NCI-H460 (cell line): ENCODE measurements around the gene SFRP2. TPM values are rescaled to one million over a fixed set of nuclear protein-coding genes. Genes with fewer than 3 reads are reported as not detected.

ENCODE experiments used
- DNase-seq: peaks from one replicate; pipeline ENCODE4 v3.0.0-alpha.2; 2016; ENCODE audit warnings: low read depth; ENCODE audit errors: extremely low read depth
- total RNA-seq: library from RNA; depleted of rRNA; stranded (reverse); fragments of >200 nt; shearing (Covaris generic); gene quantifications from 2 replicates; pipeline ENCODE4 v1.2.3, GENCODE V29; 2014

The SFRP2 gene
- total RNA-seq, 1 experiment from 2014 or later = not detected

DNA sequence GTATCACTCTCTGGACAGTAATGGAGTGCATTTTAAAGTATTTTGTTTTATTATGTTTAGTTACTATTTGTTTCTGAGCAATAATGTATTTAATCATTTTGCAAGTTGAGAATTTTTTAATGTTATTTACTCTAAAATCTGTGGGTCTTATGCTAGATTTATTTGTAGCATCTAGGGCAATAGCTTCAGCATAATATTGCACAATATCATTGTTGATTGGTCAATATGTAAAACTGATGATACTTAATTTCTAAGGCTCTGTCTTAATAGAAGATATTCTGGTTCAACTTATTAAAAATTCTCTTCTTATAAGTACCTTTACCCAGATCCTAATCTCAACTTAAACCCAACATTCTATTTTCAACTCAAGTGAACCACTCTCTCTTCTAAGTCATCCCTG lies 11.5 kb downstream of the SFRP2 start:
- DNase-seq = no peak

DNA sequence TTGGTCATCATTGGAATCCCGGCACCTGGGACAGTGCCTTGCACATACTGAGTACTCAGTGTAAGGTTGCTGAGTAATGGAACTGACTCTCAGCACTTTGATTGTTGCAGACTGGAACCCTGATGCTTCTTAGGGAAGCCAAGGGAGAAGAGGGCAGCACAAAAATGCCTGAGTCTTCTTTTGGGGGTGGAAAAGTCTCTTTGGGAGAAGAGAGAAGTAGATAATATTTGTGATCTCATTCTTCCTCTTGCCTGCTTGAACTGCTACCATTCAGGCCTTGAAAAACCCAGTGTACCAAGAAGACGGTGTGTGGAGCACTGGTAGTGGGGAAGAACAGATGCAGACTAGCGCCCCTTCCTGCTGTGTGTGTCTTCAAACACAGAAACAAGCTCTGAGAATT lies 12.3 kb downstream of the SFRP2 start:
- no peak for DNase-seq

DNA sequence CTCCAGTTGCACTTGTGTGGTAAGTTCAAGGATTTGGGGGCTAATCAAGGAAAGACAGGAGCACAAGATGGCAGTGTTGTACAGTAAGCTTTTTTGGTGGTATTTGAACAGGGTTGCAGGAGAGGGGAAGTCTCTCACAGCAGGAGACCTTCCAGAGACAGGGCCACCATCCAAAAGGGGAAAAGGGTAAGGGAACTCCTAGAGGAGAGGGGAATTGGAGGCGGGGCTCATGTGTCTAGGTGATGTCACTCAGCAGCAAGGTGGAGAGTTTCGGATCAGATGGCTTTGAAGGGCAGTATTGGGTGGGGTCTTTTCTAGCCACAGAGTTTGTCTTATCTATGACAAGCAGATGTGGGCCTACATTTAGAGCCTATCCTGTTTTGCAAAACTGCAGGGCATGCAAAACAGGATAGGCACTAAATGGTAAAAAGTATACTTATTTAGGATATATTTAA lies 15.6 kb downstream of the SFRP2 start:
- DNase-seq = no peak

DNA sequence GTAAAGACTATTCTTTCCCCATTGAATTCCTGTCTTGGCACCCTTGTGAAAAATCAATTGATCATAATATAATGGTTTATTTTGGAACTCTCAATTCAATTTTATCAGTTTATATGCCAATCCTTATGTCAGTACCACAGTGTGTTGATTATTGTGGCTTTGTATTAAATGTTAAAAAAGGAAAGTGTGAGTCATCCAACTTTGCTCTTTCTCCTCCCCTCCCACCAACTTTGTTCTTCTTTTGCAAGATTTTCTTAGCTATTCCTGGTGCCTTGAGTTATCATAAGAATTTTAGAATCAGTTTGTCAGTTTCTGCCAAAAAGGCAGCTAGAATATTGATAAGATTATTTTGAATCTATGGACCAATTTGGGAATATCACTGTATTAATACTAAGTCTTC lies 17.8 kb downstream of the SFRP2 start:
- DNase-seq = no peak

DNA sequence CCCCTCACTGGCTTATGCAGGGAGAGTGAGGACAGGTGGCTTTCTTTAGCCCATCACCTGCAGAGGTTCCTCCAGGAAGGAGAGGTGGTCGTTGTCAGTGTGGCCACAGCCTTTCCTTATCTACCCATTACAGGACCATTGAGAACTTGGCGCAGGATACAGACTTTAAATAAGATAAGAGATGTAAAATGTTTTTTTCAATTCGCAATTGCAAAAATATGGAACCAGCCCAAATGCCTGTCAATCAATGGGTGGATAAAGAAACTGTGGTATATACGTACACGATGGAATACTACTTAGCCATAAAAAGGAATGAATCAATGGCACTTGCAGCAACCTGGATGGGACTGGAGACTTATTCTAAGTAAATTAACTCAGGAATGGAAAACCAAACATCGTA lies 22.1 kb downstream of the SFRP2 start:
- no peak for DNase-seq

DNA sequence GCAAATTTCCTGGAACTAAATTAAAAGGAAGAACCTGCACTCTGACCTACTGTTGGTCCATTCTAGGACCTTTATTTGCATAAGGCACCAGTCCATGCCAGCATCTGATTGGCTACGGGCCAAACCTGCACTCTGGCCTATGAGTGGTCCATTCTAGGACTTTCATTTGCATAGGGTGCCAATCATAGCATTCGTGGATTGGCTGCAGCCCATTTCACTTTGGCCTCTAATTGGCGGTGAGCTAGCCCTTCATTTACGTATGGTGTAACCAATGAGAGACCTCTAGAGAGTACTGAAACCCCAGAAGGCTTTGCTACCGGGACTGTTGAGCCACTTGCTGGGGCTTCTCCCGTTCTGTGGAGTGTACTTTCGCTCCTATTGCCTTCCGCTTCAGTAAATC lies 23.0 kb downstream of the SFRP2 start:
- DNase-seq = no peak

DNA sequence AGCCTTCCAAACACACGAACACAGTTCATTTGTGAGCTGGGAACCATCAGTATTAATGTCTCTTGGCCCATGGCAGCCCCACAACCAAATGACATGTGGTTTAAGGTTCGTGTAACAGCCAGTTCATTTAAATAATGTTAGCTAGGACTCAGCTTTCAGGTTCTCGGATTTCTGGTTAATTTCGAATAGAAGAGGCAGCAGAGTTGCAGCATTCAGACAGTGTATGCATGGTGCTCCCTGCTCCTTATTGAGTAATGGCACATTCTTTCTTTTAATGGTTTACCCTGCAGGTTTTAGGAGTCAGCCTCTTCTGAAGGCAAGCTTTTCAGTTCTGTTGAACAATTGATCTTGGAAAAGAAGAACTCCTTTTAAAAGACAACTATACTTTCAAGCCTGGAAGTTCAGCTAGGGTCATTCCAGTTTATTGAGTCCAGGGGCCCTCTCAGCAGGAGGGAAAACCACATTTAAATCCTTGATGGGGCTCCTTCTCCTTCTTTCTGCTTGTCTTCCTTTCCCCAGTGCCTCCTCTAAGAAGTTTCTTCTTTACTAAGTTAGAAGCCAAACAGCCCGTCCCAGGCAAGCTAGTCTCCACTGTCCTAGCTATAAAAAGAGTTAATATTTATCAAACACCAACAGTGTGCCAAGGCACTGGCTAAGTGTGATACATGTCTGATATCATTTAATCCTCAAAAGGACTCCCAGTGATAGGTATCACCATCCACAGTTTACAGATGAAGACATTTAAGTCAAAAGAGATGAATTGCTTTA lies 24.1 kb downstream of the SFRP2 start:
- no peak for DNase-seq

DNA sequence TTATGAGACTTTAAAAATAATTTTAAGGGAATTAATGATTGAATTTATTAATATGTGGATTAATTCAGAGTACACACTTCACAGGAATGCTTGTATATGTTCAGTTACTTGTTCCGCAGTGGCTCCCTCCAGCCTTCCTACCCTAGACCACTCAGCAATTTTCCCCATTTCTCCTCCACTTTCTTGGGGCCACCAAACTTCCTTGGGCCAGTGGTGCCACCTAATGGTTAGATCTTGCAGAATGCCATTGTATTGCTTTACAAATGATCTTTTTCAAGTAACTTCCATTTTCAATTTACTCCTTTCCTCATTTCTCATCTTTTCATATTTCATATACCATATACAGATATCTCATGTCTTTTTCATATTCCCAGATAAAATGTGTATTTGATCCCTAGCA lies 25.5 kb downstream of the SFRP2 start:
- DNase-seq = no peak

DNA sequence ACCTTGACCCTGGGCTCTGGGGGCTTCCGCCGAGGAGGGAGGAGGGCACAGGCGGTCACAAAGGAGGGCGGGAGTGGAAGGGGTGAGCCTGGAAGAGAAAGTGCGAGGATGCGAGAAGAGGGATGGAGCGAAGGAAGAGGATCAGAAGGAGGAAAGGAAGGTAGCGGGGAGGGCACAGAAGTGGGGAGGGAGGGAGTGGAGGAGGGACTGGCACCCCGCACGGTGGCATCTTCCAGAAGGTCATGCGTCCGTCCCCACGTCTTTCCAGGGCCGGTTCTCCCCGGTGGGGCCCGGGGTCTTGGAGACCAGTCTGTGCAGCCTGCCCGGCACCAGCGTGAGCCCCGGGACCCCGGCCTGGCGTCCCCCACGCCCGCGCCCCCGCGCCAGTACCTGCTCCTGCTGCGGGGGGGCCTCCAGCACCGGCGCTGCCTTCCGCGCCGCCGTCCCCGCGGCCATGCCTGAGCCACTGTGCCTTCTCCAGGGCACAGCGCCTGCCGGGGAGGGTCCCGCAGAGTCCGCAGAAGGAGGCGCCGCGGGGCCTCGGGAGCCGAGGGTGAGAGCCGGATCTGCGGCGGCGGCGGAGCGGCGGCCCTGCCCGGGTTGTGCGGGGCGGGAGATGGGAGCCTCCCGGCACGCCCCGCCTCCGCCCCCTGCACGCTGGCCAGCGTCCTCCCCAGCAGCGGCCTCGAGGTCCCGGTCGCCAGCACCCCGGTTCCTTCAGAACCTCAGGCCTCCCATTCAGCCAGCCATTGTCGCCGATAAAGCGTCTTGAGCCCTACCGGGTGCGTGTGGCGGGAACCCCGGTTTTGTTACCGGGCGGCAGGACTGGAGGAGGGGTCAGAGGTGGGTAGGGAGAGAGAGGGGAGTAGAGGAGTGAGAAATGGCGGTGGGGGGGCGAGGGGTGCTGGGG lies 29.2 kb downstream of the SFRP2 start, which contains the start of gene RNF175:
Gene RNF175 (minus strand): TSS at position 618 of the 910 bp plus-strand sequence. CDS start 162 bp downstream, at position 456.
- no peak for DNase-seq

DNA sequence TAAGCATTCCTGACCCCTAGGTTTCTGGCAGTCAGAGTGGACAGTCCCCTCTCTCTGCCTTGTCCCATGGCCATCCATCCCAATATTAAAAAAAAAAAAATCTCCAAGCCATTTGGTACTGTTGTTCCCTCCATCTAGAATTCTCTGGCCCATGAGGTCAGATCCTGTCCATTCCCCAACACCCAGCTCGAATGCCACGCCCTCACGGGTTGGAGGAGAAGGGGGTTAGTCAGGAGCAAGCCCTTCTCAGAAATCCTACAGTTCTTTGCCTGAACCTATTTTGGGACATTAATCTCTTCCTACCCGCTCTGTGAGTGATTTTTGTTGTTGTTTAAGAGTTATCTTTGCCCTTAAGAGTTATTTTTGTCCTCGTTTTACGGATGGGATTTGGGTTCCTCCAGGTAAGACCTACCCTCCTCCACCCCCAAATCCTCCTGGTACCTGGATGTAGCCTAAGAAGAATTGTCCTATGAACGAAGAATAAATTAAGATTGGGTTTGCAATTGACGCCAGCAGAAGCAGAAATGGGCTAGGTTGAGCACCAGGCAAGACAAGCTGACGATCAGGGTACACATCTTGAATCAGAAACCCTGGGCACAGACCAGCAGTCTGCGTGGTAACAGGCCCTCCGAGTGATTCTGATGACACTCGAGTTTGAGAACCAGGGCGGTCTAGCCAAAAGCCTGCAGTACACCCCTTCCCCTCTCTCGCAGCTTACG lies 30.0 kb downstream of the SFRP2 start:
- no peak for DNase-seq

DNA sequence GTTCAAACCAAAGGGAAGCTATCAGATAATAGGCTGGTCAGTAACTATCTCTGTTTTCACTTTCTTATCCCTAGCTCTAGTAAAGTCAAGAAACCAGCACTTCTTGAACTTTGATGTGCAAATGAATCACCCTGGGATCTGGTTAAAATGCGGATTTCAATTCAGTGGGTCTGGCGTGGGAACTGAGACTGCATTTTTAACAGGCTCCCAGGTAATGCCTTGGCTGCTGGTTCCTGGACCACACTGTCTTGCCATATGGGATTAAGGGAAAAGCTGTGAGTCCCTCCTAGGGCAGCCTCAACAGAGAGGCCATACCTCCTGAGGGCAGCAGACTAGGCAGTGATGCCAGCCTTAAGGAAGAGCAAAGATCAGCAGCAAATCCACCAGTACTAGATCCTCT lies 30.7 kb downstream of the SFRP2 start:
- DNase-seq = no peak

DNA sequence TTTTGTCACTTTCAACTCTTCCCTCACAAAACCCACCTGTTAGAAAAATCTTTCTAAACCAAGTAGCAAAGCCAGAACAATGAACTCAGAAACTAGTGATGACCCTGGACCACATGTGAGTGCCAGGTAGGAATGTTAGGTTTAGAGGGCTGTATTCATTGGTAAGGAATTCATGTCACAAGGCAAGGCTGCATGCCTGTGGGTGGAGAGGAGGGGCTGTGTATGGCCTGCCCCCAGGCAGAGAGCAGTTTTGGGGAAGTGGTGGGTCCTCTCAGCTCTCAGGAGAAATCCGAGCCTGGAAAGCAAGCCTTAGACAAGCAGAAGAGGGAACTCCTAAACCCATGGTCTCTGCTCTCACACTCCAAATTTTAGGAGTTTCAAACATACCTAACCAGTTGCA lies 31.5 kb downstream of the SFRP2 start:
- no peak for DNase-seq

DNA sequence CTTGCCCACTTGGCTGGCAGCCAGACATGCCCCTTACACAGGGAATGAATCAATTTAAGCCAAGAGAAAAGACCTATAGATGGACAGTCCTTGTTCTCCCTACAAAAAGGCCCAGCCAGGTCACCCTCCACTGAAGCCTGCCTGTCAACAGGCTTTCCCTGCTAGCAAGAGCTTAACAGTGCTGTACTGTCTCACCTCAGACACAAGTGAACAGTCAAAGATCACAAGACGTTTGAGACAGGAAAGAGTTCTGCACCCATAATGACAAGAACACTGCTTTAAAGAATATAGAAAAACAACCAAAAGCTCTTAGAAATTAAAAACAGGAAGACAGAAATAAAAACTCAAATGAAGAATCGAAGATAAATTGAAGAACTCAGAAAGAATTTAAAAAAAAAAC lies 33.7 kb downstream of the SFRP2 start:
- no peak for DNase-seq

DNA sequence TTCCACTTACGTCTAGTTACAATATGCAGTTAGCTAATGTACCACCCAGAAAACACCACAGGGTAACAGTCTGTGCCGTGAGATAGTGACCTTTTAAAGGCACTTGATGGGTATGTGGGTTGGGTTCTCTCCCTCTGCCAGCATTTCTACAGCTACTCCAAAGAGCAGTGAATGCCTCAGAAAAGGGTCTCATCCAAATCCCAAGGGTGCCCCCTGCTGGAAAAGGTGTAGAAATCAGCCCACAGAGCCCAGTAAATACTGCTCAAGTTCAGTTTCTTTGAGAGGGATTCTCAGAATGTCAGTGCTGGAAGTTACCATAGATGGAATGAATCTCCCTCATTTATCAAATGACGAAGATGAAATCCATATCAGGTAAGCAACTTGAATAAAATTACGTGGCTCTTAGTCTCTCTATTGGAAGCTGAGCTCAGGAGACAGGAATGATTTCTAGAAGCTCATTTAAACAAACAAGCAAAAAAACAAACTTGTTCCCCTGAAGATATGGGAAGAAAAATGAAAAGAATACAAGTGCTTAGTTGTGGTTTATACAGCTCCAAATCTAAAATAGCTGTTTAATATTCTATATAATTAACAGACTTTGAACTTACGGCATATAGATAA lies 38.6 kb downstream of the SFRP2 start:
- DNase-seq = peak; percentile 69

DNA sequence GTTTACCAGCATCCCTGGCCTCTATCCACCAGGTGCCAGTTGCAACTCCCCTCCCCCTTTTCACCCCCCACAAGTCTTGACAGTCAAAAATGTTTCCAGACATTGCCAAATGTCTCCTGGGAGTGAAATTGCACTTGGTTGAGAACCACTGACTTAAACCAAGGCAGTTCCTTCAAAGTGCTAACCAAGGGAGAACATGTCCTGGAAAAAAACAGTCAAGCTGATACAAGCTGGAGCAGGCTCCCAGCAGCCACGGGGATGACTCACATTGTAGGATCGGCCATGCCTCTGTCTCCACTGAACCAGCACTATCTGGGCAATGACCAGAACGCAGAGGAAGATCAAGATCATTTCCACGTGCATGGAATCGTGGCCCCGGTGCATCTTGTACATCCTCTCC lies 40.5 kb downstream of the SFRP2 start:
- no peak for DNase-seq

DNA sequence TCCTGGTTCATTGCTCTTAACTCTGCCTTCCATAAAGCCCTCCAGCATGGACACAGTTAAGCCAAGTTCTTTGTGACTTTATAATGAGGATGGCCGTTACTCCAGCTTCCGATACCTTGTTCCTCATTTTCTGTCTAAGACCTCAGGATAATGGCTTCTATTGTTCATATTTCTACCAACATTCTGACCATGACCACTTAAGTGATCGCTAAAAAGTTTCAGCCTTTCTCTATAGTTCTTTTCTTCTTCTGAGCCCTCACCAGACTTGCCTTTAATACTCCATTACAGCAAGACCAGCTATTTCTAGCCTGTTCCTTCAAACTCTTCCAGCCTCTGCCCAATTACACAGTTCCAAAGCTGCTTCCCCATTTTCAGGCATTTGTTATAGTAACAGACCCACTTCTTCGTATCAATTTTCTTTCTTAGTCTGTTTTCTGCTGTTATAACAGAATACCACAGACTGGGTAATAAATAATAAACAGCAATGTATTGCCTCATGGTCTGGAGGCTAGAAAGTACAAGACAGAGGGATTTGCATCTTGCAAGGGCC lies 41.4 kb downstream of the SFRP2 start:
- no peak for DNase-seq

DNA sequence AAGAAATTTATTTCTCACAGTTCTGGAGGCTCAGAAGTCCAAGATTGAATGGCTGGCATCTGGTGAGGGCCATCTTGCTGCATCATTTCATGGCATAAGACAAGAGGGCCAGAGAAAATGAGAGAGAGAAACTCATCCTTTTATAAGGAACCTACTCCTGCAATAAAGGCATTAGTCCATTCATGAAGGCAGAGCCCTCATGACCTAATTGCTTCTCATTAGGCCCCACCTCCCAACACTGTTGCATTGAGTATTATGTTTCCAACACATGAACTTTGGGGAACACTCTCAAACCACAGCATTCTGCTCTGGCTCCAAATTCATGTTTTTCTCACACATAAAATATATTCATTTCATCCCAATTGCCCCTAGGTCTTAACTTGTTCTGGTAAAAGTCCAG lies 43.2 kb downstream of the SFRP2 start:
- DNase-seq = no peak

DNA sequence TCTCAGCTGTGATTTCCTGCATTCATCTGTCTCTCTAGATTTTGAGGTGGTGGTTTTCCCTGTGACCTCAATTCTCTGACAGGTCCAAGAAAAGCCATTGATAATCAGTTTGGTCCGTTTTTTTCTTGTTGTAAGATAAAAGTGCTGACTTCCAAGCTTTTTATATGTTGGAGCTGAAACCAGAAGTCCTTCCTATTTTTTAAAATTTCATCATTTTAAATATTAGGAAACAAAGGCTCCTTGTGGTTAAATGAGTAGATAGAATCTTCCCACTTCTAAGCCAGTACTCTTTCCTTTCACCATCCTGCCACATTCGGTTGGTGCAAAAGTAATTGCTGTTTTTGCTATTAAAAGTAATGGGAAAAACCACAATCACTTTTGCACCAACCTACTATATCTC lies 47.3 kb downstream of the SFRP2 start:
- no peak for DNase-seq

DNA sequence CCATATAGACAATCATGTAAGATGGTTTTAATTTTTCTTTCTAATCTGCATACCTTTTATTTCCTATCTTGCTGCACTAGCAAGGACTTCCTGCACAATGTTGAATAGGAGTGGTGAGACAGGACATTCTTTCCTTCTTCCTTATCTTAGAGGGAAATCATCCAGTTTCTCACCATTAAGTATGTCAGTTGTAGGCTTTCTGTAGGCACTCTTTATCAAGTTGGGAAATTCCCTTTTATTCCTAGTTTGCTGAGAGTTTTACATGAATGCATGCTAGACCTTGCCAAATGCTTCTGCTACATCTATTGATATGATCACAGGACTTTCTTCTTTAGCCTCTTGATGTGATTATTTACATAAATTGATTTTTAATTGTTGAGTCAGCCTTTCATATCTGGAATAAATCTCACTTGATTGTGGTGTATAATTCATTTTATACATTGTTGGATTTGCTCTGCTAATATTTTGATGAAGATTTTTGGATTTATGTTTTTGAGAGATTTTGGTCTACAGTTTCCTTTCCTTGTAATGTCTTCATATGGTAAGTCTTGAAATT lies 52.9 kb downstream of the SFRP2 start:
- DNase-seq = no peak
